ENCODE measurements around the gene GPR55.

DNA sequence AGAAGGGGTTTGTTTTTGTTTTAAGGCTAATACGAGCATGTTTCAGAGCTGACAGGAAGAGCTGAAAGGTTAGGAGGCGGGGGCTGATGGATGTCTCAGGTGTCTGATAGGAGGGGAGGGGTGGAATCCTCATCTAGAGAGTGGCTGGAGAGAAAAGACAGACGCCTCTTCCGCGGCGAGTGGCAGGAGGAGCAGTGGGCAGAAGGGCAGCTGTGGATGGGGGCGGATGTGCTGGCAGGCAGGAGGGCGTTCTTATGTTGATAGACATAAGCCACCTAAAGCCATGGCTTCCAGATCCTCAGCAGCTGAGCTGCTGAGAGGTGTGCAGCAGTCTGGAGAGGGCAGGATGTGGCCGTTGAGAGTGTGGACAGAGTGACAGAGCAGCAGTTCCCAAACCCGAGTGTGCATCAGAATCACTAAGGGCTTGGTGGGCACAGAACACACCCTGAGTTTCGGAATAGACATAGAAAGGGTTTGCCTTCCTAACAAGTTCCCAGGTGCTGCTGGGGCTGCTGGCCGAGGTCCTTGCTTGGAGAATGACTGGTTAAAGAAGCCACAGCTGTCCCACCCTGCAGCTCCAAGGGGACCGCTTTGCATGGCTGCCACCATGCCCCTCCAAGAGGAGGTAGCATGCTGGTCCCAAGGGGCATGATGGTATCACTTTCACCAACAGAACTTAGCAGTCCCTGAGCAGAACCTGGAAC is 63.3 kb downstream of the GPR55 start:
- TF ChIP-seq, protein P1, sequence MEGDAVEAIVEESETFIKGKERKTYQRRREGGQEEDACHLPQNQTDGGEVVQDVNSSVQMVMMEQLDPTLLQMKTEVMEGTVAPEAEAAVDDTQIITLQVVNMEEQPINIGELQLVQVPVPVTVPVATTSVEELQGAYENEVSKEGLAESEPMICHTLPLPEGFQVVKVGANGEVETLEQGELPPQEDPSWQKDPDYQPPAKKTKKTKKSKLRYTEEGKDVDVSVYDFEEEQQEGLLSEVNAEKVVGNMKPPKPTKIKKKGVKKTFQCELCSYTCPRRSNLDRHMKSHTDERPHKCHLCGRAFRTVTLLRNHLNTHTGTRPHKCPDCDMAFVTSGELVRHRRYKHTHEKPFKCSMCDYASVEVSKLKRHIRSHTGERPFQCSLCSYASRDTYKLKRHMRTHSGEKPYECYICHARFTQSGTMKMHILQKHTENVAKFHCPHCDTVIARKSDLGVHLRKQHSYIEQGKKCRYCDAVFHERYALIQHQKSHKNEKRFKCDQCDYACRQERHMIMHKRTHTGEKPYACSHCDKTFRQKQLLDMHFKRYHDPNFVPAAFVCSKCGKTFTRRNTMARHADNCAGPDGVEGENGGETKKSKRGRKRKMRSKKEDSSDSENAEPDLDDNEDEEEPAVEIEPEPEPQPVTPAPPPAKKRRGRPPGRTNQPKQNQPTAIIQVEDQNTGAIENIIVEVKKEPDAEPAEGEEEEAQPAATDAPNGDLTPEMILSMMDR (conservative IDR thresholded peaks at IDR 0.05) = no peak
- no peak for TF ChIP-seq ZFX (IDR thresholded peaks at IDR 0.05)

Data from C4-2B (cell line).